BLaER1 (cell line): ENCODE results near the gene MTX3.
A peak's percentile ranks its signal among the peaks of the same experiment; 100 is the strongest.

Experiments
- H3K27ac ChIP-seq: shearing (Covaris generic); formaldehyde crosslinking; 2 replicates; pipeline ENCODE4 v1.8.1; 2022
- H3K27me3 ChIP-seq: shearing (Covaris generic); formaldehyde crosslinking; 2 replicates; pipeline ENCODE4 v1.8.1; 2022
- H3K36me3 ChIP-seq: shearing (Covaris generic); formaldehyde crosslinking; 2 replicates; pipeline ENCODE4 v1.8.1; 2022
- H3K4me1 ChIP-seq: shearing (Covaris generic); formaldehyde crosslinking; 2 replicates; pipeline ENCODE4 v1.8.1; 2022
- H3K4me2 ChIP-seq: shearing (Covaris generic); formaldehyde crosslinking; 2 replicates; pipeline ENCODE4 v1.8.1; 2022
- H3K4me3 ChIP-seq: shearing (Covaris generic); formaldehyde crosslinking; 2 replicates; pipeline ENCODE4 v1.8.1; 2022
- H3K9ac ChIP-seq: shearing (Covaris generic); formaldehyde crosslinking; 2 replicates; pipeline ENCODE4 v1.8.1; 2022
- H3K9me3 ChIP-seq: shearing (Covaris generic); formaldehyde crosslinking; 2 replicates; pipeline ENCODE4 v1.8.1; 2022
- H4K20me1 ChIP-seq: shearing (Covaris generic); formaldehyde crosslinking; 2 replicates; pipeline ENCODE4 v1.8.1; 2022
- Cebpa-rat ChIP-seq: shearing (Covaris generic); IDR thresholded peaks from 2 replicates; pipeline ENCODE4 v1.8.1; 2022

The MTX3 gene

DNA sequence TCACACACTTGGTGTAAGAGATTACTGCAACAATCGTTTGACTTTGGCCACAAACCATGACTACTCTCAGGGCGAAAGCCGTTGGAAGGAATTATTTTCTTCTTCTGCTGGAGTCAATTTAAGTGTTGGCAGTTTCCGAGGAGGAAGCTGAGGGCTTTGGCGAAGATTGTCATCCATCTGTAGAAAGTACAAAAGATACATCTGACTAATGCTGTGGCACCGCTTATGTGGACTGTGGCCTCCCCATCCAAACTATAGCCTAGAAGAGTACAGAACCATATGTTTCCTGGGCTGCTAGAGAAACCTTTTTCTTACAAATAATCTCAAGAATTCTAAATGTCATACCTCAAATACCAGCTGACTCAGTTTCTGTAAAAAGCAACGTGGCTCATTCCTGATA is 7.4 kb downstream of the MTX3 start:
- TF ChIP-seq Cebpa-rat = no peak
- Histone ChIP-seq H3K36me3 (no peaks in the 10 kb centered on the region), H3K4me1 (peaks cover 45% of the 10 kb centered on the region), H3K4me2 (no peak overlapping the region), H3K27me3 (no peaks in the 10 kb centered on the region), H3K27ac (no peak overlapping the region), H3K4me3 (no peak overlapping the region), H3K9ac (no peak overlapping the region), H3K9me3 (peaks cover 6% of the 10 kb centered on the region), H4K20me1 (no peaks in the 10 kb centered on the region)

DNA sequence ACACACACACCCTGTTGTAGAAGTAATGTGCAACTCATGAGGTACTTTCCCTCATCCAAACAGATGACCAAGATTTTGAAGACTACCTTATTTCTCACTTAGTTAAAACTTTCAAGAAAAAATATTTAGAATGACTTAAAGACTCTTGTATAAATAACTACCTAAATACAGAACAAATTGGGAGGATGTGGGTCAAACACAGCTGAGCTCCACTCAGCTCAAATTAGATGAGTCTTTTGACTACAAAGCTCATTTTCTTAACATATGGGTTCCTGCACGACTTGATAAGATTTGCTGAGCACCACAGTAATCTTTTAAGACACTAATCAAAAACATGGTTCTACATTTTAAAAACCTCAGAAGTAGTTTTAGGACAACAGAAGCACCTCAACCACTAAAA is 8.9 kb downstream of the MTX3 start:
- Histone ChIP-seq H3K4me1 (peaks cover 45% of the 10 kb centered on the region), H3K9me3 (peaks cover 9% of the 10 kb centered on the region), H3K9ac (no peak overlapping the region), H4K20me1 (no peaks in the 10 kb centered on the region), H3K36me3 (no peaks in the 10 kb centered on the region), H3K27me3 (no peaks in the 10 kb centered on the region), H3K27ac (no peak overlapping the region), H3K4me2 (peak overlapping the region; percentile 47), H3K4me3 (no peak overlapping the region)
- TF ChIP-seq Cebpa-rat = no peak

DNA sequence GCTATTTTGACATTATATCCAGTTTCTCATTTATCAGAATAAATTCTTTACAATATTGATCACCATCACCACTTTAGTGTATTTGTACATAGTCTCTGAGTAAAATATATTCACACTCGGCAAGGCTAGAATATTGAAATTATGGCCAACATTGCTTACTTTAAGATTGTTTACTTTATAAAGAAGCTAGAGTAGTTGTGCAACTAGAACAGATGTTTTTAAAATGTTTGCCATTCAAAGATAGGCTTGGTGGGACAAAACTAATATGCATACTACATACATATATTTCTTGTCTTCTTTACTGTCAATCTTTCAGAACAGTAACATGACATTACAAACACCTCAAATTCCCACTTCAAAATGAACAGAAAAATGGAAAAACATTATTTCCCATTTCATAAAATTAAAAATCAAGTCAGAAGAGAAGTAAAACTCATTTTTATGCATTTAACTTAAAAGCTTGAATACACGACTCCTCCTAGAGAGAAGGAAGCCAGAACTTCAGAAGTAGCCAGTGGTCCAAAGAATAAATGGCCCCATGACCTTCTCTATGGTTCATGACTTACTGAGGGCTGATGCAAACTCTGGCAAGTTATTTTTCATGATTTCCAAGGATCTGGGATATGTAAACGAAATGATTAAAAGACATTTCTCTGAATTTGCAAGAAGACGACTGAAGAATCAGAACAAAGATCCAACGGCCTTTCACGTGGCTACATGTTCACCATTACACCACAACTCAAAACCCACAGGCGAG is 14.1 kb downstream of the MTX3 start:
- no peaks in the 10 kb centered on the region for H3K27me3 ChIP-seq
- no peak overlapping the region for H3K9ac ChIP-seq
- H3K4me1 ChIP-seq = peaks cover 27% of the 10 kb centered on the region
- TF ChIP-seq Cebpa-rat = no peak
- H3K4me2 ChIP-seq = no peak overlapping the region
- no peak overlapping the region for H3K4me3 ChIP-seq
- peaks cover 4% of the 10 kb centered on the region; the same call in 1 of the 2 replicates for H3K9me3 ChIP-seq
- H4K20me1 ChIP-seq = no peaks in the 10 kb centered on the region
- H3K27ac ChIP-seq = no peak overlapping the region
- no peaks in the 10 kb centered on the region for H3K36me3 ChIP-seq

DNA sequence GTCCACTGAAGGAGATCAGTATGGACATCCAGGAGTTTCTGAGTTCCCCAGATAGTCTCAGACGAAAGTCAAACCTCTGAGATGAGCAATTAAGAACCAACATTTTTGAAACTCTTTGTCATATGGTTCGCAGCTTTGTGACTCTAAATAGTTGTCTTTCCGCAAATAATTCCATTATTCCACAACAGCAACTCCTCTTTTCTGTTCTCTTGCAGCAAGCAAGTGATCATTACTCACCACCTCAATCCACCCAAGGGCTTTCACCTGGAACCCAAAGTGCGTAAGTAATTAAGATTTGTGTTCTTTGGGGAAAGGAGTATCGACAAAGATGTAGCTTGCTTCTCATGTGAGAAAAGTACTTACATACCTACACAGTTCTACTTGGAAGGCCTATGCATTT is 15.6 kb downstream of the MTX3 start:
- H3K9me3 ChIP-seq = peaks cover 4% of the 10 kb centered on the region; the same call in 1 of the 2 replicates
- no peak overlapping the region for H3K4me2 ChIP-seq
- TF ChIP-seq Cebpa-rat = no peak
- peaks cover 12% of the 10 kb centered on the region for H3K4me1 ChIP-seq
- H3K27me3 ChIP-seq = no peaks in the 10 kb centered on the region
- H3K27ac ChIP-seq = no peak overlapping the region
- H3K36me3 ChIP-seq = no peaks in the 10 kb centered on the region
- H3K4me3 ChIP-seq = no peak overlapping the region
- no peak overlapping the region for H3K9ac ChIP-seq
- H4K20me1 ChIP-seq = no peaks in the 10 kb centered on the region

DNA sequence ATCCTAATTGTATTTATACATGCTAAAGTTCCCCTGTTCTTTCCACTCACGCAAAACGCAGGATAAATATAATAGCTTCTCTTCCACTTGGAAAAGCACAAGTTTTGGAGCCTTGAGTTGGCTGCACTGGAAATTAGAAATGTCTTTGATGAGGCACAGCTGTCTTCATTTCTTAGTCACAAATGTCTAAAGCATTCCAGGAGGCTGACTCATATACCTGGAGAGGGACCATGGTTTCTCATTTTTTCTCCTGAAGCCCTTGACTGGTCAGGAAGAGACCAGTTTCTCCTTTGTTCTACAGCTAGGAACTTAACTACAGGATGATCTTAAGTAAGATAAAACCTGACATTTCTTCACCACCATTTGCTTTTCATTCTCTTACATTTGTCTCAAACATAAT is 16.2 kb downstream of the MTX3 start:
- no peaks in the 10 kb centered on the region for H3K36me3 ChIP-seq
- H3K4me2 ChIP-seq = no peak overlapping the region
- no peaks in the 10 kb centered on the region for H3K27me3 ChIP-seq
- no peak for TF ChIP-seq Cebpa-rat
- no peak overlapping the region for H3K9ac ChIP-seq
- H3K9me3 ChIP-seq = peaks cover 4% of the 10 kb centered on the region; the same call in 1 of the 2 replicates
- no peak overlapping the region for H3K4me3 ChIP-seq
- no peak overlapping the region for H3K27ac ChIP-seq
- peaks cover 6% of the 10 kb centered on the region for H3K4me1 ChIP-seq
- H4K20me1 ChIP-seq = no peaks in the 10 kb centered on the region

DNA sequence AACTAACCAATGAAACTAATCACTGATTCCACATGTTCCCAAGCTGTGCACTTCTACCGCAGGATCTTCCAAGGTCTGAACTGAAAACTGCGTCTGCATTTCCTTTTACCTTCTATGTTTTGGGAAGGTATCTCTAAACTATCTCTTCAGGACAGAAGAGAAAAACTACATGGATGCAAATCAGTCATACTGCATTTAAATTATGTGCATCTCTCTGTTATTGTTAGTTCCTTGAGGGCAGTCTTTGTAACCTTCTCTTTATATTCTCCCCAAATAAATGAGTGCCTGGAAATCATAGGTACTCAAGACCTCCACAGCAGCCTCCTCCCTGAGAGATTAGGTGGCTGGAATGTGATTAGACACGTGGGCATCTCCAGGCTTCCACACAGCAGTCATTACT is 17.1 kb downstream of the MTX3 start:
- peaks cover 4% of the 10 kb centered on the region; the same call in 1 of the 2 replicates for H3K9me3 ChIP-seq
- H3K4me2 ChIP-seq = no peak overlapping the region
- H3K9ac ChIP-seq = no peak overlapping the region
- no peak for TF ChIP-seq Cebpa-rat
- no peak overlapping the region for H3K27ac ChIP-seq
- no peaks in the 10 kb centered on the region for H3K4me1 ChIP-seq
- no peaks in the 10 kb centered on the region for H4K20me1 ChIP-seq
- H3K36me3 ChIP-seq = no peaks in the 10 kb centered on the region
- no peak overlapping the region for H3K4me3 ChIP-seq
- no peaks in the 10 kb centered on the region for H3K27me3 ChIP-seq

DNA sequence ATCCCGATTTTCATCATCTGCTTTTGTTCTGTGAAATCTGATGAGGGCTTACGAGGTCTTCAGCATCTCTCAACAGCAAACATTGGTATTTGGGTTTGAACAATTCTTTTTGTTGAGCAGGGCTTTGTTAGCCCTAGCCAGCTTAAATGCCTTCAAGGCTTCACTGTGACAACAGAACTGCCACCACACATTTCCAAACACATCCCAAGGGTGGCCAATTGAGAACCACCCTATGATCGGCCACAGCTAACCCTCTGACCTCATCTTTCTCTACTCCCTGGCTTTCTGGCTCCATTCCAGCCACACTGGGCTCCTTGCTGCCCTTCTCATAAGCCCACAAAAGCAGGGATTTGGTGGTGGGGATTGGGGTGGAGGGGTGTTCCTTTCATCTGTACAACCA is 17.6 kb downstream of the MTX3 start:
- Histone ChIP-seq H3K4me2 (no peak overlapping the region), H3K4me3 (no peak overlapping the region), H4K20me1 (no peaks in the 10 kb centered on the region), H3K27ac (no peak overlapping the region), H3K36me3 (no peaks in the 10 kb centered on the region), H3K9ac (no peak overlapping the region), H3K27me3 (no peaks in the 10 kb centered on the region), H3K9me3 (peaks cover 4% of the 10 kb centered on the region; the same call in 1 of the 2 replicates), H3K4me1 (no peaks in the 10 kb centered on the region)
- TF ChIP-seq Cebpa-rat = no peak

DNA sequence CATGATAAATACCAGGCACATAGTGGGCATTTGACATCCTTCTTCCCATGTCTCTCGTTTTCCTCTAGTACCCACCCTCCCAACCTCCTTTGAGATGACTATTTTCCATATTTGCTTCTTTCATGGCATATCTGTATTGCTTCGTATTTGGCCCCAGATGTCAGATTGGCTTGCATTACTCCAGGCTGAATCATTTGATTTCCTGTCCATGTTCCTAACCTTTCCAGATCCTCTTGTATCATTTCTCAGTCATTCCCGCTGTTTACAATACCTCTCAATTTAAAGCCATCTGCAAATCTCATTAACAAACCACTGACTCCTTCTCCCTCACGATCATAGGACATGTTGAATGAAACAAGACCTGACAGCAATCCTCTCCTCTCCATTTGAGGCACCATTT is 19.9 kb downstream of the MTX3 start:
- Histone ChIP-seq H3K27me3 (no peaks in the 10 kb centered on the region), H3K4me2 (no peak overlapping the region), H3K4me1 (no peaks in the 10 kb centered on the region), H3K36me3 (no peaks in the 10 kb centered on the region), H3K9ac (no peak overlapping the region), H3K9me3 (no peaks in the 10 kb centered on the region), H4K20me1 (no peaks in the 10 kb centered on the region), H3K4me3 (no peak overlapping the region), H3K27ac (no peak overlapping the region)
- no peak for TF ChIP-seq Cebpa-rat

DNA sequence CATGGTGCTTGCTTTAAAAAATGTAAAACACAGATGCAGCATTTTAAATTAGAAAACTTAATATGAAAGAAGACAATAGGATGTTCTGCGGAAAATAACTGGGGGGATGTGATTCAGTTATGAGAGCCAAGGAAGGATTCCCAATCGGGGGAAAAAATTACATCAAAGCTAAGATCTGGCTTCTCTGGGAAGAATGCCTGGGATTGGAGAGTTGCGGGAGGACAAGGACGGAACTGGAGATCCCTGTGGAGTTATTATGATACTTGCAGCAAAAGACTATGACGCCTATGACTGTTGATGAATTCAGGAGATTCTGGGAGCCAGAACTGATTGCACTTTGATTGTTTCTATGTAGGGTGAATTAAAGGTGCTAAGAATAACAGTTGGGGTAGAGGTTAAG is 24.6 kb downstream of the MTX3 start:
- H3K9me3 ChIP-seq = no peaks in the 10 kb centered on the region

DNA sequence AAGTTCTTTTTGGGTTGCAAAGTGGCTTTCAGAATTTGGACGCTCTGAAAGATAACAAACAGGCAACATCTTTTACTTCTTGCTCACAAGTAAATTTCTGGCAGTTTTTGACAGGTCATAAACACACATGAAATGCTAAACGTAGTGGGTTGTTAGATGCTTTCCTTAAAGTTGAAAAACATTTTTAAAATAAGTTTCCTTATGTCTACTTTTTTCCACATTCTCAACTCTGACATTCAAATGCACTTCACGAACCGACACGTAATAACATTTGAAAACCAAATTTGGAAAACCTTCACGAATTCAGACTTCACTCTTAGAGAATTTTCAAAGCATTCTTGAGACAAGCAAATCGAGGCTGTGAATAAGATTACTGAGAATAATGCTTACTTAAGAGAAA is 26.9 kb downstream of the MTX3 start:
- Histone ChIP-seq H4K20me1 (no peaks in the 10 kb centered on the region), H3K27me3 (no peaks in the 10 kb centered on the region), H3K4me2 (no peak overlapping the region), H3K4me3 (no peak overlapping the region), H3K9me3 (no peaks in the 10 kb centered on the region), H3K36me3 (no peaks in the 10 kb centered on the region), H3K4me1 (peaks cover 11% of the 10 kb centered on the region), H3K9ac (no peak overlapping the region), H3K27ac (no peak overlapping the region)
- TF ChIP-seq Cebpa-rat = no peak

More for the DNA sequence above, 24.6 kb downstream of the MTX3 start:
- Histone ChIP-seq H3K9ac (no peak overlapping the region), H3K27ac (no peak overlapping the region), H3K27me3 (no peaks in the 10 kb centered on the region), H3K4me1 (peaks cover 11% of the 10 kb centered on the region), H3K4me3 (no peak overlapping the region), H3K4me2 (no peak overlapping the region), H4K20me1 (no peaks in the 10 kb centered on the region), H3K36me3 (no peaks in the 10 kb centered on the region)
- TF ChIP-seq Cebpa-rat = no peak
